Uterus (tissue), 4 donors: ENCODE measurements around the gene LRP8. TPM values are rescaled to one million over a fixed set of nuclear protein-coding genes. Genes with fewer than 3 reads are reported as not detected.

Experiments
- DNase-seq, 2 donors: peaks; one replicate each; pipeline ENCODE4 v3.0.0-alpha.2; 2019 to 2020
- H3K27ac ChIP-seq, 2 donors: fragments of 200-600 bp; sonication (generic); 1 replicate in 1 of 2; 2 replicates in 1 of 2; pipeline ENCODE4 v1.5.1; 2016 to 2018
- H3K27me3 ChIP-seq, 2 donors: fragments of 200-600 bp; sonication (generic); one replicate each; pipeline ENCODE4 v1.5.1; 2018 to 2019; ENCODE audit warnings: control low read depth in 1 of 2
- H3K36me3 ChIP-seq, 2 donors: fragments of 200-600 bp; sonication (generic); one replicate each; pipeline ENCODE4 v1.5.1; 2019; ENCODE audit warnings: control low read depth in 1 of 2
- H3K4me1 ChIP-seq, 2 donors: fragments of 200-600 bp; sonication (generic); one replicate each; pipeline ENCODE4 v1.5.1; 2018 to 2019; ENCODE audit warnings: control low read depth in 1 of 2
- H3K4me3 ChIP-seq, 2 donors: fragments of 200-600 bp; sonication (generic); 1 replicate in 1 of 2; 2 replicates in 1 of 2; pipeline ENCODE4 v1.5.1; 2018 to 2019; ENCODE audit warnings: mild to moderate bottlenecking in 1 of 2
- H3K9me3 ChIP-seq, 2 donors: fragments of 200-600 bp; sonication (generic); one replicate each; pipeline ENCODE4 v1.5.1; 2019; ENCODE audit warnings: control low read depth in 1 of 2
- CTCF ChIP-seq, 4 experiments: fragments of 200-600 bp in 2 of 4; fragments of 450-650 bp in 2 of 4; sonication (generic) in 2 of 4; IDR thresholded peaks; one replicate each; pipeline ENCODE4 v1.5.1; 2016 to 2019; ENCODE audit warnings: antibody characterized with exemption in 4 of 4, mild to moderate bottlenecking in 2 of 4, moderate library complexity in 1 of 4
- POLR2A ChIP-seq, 2 donors: fragments of 450-650 bp; IDR thresholded peaks; one replicate each; pipeline ENCODE4 v1.6.1; 2016; ENCODE audit warnings: antibody characterized with exemption in 2 of 2, mild to moderate bottlenecking in 1 of 2, moderate library complexity in 1 of 2
- intact Hi-C: fragments of 100-400 bp; cut with DNase I; formaldehyde crosslinking; loops from one replicate; pipeline ENCODE4 v1.15.1; 2023; ENCODE audit warnings: low total_unique reads
- total RNA-seq, 4 donors: library from RNA; depleted of rRNA in 3 of 4; stranded (reverse); fragments of >200 nt in 3 of 4; gene quantifications; one replicate each; pipeline versions ENCODE4 v1.1.0 to v1.2.4, GENCODE V29; 2014 to 2023
- donor health status: DM: yes; HTN: yes; CAD: no.

Gene LRP8
- total RNA-seq, 4 donors from 2014 or later, result 1.5 to 15.3 (median 8.5) TPM

- no peak overlapping the region for H3K4me3 ChIP-seq
- H3K27ac ChIP-seq, result no peak overlapping the region
- DNase-seq, result no peak
- H3K4me1 ChIP-seq, result no peaks in the 10 kb centered on the region
- intact Hi-C loops, result no loop called here
- H3K36me3 ChIP-seq, result no peaks in the 10 kb centered on the region
- TF ChIP-seq CTCF (IDR thresholded peaks at IDR 0.05) (no peak), POLR2A (IDR thresholded peaks at IDR 0.05) (no peak)
- H3K27me3 ChIP-seq, result no peaks in the 10 kb centered on the region
- H3K9me3 ChIP-seq, result no peaks in the 10 kb centered on the region
Observed at GRCh38 chr1:53274541-53275185, 53.2 kb downstream of the LRP8 start.

- Histone ChIP-seq H3K36me3 (no peaks in the 10 kb centered on the region), H3K4me3 (no peak overlapping the region), H3K9me3 (no peaks in the 10 kb centered on the region), H3K4me1 (no peaks in the 10 kb centered on the region), H3K27me3 (no peaks in the 10 kb centered on the region), H3K27ac (no peak overlapping the region)
- intact Hi-C loops, result no loop called here
- no peak for DNase-seq
- TF ChIP-seq CTCF (IDR thresholded peaks at IDR 0.05), result no peak
- no peak for TF ChIP-seq POLR2A (IDR thresholded peaks at IDR 0.05)
Observed at GRCh38 chr1:53274026-53274425, 53.8 kb downstream of the LRP8 start.

GRCh38 chr1:53273526-53273925 is 54.3 kb downstream of the LRP8 start:
- Histone ChIP-seq H3K27me3 (no peaks in the 10 kb centered on the region), H3K36me3 (no peaks in the 10 kb centered on the region), H3K9me3 (no peaks in the 10 kb centered on the region), H3K4me3 (no peak overlapping the region), H3K4me1 (no peaks in the 10 kb centered on the region), H3K27ac (no peak overlapping the region)
- intact Hi-C loops, result no loop called here
- DNase-seq, result no peak
- TF ChIP-seq CTCF (IDR thresholded peaks at IDR 0.05) (no peak), POLR2A (IDR thresholded peaks at IDR 0.05) (no peak)

GRCh38 chr1:53272349-53272748 is 55.5 kb downstream of the LRP8 start:
- H3K4me1 ChIP-seq, result no peaks in the 10 kb centered on the region
- H3K27me3 ChIP-seq, result no peaks in the 10 kb centered on the region
- no peak overlapping the region for H3K4me3 ChIP-seq
- intact Hi-C loops, result no loop called here
- H3K9me3 ChIP-seq, result no peaks in the 10 kb centered on the region
- no peak overlapping the region for H3K27ac ChIP-seq
- no peak for DNase-seq
- no peaks in the 10 kb centered on the region for H3K36me3 ChIP-seq
- no peak for TF ChIP-seq CTCF (IDR thresholded peaks at IDR 0.05)
- TF ChIP-seq POLR2A (IDR thresholded peaks at IDR 0.05), result no peak

GRCh38 chr1:53271446-53272090 is 56.3 kb downstream of the LRP8 start:
- H3K27ac ChIP-seq, result no peak overlapping the region
- DNase-seq, result no peak
- no peaks in the 10 kb centered on the region for H3K4me1 ChIP-seq
- intact Hi-C loops, result no loop called here
- TF ChIP-seq CTCF (IDR thresholded peaks at IDR 0.05) (no peak), POLR2A (IDR thresholded peaks at IDR 0.05) (no peak)
- no peaks in the 10 kb centered on the region for H3K36me3 ChIP-seq
- no peaks in the 10 kb centered on the region for H3K9me3 ChIP-seq
- H3K4me3 ChIP-seq, result no peak overlapping the region
- H3K27me3 ChIP-seq, result no peaks in the 10 kb centered on the region
